Stimulated activated CD8-positive, alpha-beta memory T cell treated with anti-CD3 and anti-CD28 coated beads, Interleukin-4, amount 100 ng/mL, for 1 hour (primary cell): ENCODE measurements around the gene PITPNM2.

Experiments used
- DNase-seq, 2 donors: peaks; one replicate each; pipeline ENCODE4 v3.0.0-alpha.2; 2020; ENCODE audit warnings: low read depth in 2 of 2, low spot score in 1 of 2

Gene PITPNM2

DNA sequence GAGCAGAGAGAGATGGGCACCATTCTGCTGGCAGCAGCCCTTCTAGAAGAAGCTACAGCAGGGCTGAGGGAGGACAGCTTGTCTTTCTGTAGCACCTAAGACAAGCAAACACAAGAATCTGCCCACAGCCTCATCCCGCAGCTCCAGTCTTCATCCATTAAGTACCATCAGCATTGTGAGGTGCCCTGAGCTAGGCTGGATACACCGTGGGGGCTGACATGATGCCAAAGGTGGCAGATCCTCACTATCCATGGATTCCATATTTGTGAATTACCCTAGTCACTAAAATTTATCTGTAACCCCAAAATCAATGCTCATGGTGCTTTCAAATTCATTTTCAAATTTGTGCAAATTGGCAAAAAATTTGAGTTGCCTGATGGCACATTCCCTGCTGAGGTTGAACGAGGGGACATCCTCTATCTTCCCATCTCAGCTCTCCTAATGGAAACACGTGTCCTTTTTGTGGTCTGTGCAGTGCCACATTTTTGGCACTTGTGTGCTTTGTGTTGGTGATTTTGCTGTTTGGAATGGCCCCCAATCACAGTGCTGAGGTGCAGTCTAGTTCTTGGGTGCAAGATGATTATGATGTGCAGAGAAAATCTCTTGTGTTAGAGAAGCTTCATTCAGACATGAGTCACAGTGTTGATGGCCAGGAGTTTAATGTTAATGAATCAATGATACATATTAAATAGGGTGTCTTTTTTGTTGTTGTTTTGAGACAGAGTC is 7.0 kb downstream of the PITPNM2 start:
- no peak for DNase-seq

DNA sequence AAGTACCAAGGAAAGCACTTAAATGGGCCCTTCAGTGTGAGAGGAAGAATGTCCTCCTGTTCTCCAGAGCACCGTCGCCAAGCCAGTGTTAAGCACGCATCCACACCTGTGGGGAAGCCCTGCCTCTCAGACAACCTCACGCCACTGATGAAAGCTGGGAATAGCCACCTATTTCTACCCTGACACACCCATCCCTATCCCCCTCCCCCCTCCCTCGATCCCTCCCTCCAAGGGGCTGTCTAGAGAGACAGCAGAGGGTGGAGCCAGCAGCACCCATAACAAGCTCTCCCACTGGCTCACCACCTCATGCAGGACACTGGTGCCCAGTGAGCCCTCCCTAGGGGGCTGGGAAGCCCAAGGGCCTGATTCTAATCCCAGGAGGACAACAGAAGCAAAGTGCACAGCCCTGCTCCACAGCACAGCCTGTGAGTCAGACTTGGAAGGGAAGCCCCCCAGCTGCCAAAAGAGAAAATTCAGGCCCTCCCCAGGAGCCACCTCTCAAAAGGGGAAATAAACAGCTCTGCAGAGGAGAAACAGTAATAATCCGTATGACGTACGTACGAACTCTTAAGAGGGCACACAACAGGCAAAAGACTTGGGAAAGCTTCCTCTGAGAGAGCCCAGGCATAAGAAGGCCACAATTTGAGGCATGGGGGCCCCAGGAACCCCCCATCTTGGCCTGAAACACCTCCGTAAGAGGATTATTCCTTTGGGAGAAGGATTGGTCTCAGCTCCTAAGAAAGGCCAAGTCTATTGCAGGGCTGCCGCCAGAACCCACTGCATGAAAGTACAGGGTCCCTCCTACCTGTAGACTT is 7.8 kb downstream of the PITPNM2 start:
- no peak for DNase-seq

DNA sequence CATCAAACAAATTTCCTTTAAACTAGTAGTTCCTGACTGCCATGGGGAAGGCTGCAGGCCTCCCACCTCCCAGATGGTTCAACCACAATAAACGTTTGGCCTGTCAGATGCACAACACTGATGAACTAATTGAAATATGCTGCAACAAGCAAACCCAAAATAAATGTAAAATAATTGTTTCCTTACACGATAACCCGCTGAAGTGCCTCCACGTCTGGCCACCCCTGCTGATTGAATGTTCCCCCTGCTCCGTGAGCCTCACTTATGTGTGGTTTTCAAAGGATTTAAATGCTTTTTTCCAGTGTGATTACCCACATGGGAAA is 8.4 kb downstream of the PITPNM2 start:
- no peak for DNase-seq

DNA sequence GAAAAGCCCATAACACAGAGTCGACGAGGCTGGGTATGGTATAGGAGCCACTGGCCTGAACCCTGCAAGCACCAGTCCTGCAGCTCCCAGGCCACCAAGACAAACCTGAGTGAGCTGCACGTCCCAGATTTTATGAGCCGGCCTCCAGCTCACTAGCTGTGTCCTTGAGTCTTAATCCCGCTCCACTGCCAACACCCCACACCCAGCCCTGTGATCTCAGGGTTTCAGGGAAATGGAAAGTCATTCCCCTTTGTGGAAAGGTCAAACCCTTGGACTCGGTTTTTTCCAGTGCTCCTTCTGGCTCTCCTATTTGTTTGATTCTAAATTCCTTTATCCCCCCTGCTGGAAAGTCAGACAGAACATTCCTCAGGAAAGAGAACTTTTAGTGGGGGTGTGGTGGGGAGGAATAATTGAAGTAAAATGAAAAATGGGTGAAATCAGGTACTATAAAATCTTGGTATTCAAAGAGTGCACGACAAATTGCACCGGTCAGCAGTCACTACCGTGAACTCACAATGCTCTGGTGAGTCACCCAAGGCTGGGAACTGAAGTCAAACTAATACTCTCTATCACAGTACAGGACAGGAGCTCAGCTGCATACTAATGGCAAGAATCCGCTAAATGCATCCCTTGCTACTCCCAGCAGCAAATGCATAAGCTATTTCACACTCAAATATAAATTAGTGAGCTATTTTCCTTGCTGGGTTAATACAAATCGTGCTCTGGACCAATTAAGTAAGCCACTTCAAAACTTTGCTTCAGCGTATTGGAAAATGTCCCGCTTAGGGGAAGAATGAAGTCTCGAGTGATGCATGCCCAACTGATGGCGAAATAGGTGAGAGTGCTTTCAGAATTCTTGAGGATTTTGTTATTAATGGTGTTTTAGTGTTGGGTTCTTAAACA is 9.0 kb downstream of the PITPNM2 start:
- no peak for DNase-seq

DNA sequence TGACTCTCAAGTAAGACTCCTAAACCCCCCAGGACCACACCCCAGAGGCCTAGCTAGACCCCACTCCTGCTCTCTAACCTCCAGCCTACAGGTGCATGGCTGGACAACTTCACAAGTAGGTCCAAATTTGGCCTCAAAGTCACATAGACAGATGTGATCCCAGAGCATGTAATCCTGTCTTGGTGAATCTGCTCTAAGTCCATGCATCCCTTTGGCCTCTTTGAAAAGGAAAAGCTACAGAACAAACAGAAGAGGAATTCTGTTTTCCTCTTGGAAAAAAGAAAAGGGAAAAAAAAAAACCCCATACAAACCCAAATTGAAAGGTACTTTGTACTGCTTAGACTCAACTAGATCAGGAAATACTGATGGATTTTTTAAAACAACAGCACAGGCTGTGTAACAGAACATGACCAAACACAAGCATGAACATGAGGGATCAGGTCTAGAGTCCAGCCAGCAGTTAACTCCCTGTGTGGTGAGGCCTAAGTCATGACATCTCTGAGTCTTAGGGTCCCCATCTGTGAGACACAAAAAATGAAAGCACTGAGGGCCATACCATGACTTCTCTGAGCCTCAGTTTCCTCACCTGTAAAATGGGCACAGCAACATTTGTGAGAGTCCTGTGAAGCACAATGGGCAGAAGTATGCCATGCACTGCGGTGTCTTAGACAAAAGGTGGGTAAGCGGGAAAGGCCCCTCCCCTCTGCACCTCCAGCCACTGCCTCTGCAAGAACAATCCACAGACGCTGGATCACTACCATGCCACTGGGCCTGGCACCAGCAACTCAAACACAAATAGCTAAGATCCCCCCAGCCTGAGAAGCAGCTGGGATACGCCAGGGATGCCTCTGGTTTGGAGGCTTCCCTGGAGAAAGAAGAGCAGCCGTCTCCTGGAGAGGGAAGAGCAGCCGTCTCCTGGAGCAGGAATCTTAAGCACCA is 9.9 kb downstream of the PITPNM2 start:
- DNase-seq: no peak

DNA sequence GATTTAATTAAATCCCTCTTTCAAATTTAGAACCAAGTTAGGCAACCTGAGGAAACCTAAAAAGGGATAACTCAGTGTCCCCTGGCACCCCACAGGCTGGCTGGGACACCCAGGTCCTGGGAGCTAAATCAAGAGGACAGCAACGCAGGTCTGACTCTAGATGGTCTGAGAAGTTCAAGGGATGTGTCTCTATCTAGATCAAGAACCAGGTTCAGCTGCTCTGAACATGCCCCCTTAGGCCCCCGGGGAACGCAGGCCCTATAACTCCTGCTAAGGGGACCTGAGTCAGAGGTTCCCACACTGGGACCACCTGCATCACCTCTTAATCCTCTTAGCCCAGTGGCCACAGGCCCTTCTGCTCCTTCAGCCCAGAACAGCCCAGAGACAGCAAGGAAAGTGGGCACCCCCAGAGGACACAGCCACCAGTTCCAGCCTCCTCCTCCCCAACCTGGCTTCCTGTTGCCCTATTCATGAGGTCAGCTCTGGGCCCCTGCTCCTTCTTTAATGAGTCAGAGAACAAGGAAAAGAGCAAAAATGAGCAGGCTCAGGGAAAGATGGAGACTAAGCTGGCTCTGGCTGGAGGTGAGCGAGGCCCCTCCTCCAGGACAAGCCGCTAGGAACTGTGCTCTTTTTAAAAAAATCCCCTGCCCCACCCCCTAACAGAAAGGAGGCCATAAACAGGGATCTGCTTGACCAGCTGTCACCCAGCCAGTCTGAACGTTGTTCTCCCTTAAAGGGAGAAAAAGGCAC is 10.8 kb downstream of the PITPNM2 start:
- no peak for DNase-seq

DNA sequence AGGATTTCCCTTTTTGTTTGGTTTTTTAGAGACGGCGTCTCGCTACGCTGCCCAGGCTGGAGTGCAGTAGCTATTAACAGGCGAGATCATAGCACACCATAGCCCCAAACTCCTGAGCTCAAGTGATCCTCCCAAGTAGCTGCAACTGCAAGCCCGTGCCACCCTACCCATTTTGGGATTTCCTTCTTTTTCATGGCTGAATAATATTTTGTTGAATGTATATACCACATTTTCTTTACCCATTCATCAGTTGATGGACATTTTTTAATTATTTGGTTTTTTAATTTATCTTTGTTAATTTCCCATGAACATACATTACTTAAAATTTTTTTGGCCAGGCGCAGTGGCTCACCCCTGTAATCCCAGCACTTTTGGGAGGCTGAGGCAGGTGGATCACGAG is 15.2 kb downstream of the PITPNM2 start:
- no peak for DNase-seq

DNA sequence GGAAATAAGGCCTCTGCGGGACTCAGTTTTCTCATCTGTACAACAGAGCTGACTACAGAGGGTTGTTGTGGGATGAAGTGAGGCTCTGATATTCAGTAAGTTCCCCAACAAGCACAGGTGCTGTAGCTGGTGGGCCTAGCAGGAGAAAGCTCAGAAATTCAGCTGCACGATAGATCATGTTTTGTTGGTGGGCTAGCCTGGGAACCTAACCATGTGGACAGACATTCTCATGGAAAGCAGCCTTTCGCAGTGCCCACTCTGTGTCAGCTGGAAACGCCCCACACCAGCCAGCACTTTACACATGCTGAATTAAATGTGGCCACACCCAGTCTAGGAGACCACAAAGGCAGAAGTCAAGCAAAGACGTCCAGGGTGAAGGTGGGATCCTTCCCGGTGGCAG is 16.1 kb downstream of the PITPNM2 start:
- no peak for DNase-seq

- no peak for DNase-seq
Observed at GRCh38 chr12:123134271-123134671, 16.6 kb downstream of the PITPNM2 start.

DNA sequence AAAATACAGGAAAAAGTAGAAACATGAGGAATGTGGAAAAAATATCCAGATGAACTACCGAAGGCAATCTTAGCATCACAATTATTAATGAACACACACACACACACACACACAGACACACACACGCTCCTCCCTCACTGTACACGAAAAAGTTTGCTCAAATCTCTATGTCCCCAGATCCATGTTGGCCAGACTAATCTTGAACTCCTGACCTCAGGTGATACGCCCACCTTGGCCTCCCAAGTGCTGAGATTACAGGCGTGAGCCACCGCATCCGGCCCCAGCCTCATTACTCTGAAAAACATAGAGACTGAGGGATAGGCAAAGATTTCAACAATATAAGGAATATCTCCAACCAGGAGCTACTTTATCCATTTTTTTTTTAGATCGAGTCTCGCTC is 17.2 kb downstream of the PITPNM2 start:
- DNase-seq: no peak

- no peak for DNase-seq
Observed at GRCh38 chr12:123132951-123133619, 17.8 kb downstream of the PITPNM2 start.

- no peak for DNase-seq
Observed at GRCh38 chr12:123131879-123132402, 18.9 kb downstream of the PITPNM2 start.

DNA sequence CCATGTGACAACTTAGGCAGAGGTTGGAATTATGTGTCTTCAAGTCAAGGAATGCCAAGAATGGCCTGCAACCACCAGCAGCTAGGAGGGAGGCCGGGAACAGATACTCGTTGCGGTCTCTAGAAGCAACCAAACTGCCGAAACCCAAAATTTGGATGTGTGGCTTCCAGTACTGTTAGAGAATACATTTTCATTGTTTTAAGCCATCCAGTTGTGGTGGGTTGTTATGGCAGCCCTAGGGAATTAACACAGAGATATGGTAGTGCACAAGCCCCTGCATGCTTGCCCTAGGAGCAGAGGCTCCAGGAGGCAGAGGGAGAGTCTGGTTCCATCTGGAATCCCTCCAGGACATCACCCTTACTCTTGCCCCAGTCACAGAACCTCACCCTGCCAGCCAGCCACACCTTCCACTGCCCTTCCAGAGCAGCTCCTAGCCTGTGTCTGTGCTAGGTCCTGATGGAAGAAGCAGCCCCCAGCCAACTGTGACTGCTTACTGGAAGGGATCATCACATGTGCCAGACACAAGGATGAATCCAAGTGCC is 19.5 kb downstream of the PITPNM2 start:
- DNase-seq: no peak

DNA sequence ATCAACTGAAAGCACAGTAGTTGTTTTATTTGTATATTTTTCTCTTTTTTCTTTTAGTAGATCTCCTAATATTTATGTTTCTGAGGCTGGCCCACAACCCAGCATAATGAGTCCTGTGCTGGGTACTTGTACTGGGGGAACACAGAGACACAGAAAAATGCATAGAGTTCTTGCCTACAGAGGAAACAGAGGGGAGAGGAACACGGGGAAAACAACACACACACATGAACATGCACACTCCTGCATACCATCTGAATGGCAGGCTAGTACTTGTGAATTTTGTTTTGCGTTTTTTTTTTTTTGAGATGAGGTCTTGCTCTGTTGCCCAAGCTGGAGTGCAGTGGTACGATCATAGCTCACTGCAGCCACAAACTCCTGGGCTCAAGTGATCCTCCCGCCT is 21.3 kb downstream of the PITPNM2 start:
- no peak for DNase-seq

- DNase-seq: no peak
Observed at GRCh38 chr12:123127182-123127495, 23.8 kb downstream of the PITPNM2 start.

- no peak for DNase-seq
Observed at GRCh38 chr12:123126294-123127181, 24.4 kb downstream of the PITPNM2 start.

DNA sequence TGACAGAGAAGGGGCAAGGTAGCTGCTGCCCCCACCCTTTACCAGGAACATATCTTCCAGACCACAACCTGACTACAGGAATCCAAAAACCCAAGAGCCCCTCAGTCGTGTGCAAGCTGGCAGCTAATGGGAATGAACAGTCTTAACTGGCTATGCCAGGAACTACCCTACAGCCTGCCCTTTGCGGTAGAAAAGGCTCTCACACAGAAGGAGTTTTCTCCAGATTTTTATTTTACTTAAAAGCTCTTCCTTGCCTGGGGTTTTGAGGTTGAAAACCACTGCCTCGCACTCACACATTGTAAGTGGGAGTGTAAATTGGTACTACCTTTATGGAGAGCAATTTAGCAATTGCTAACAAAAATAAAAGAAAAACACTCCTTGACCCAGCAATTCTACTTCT is 28.3 kb downstream of the PITPNM2 start:
- no peak for DNase-seq

GRCh38 chr12:123121670-123122069 is 29.2 kb downstream of the PITPNM2 start:
- DNase-seq: no peak
